GM21423 (cell line): Measurements from ENCODE around the gene POU2F1.

Experiments
- ATAC-seq: cut with Tn5 transposase; IDR thresholded peaks from one replicate; pipeline ENCODE4 v1.9.1; 2021; ENCODE audit warnings: mild to moderate bottlenecking, moderate library complexity; ENCODE audit not compliant: unreplicated experiment

The POU2F1 gene

GRCh38 chr1:167360120-167360519, 139.4 kb downstream of the POU2F1 start:
- no peak for ATAC-seq

- ATAC-seq: no peak
Measured at GRCh38 chr1:167362638-167363037, 142.0 kb downstream of the POU2F1 start.

- ATAC-seq: no peak
Measured at GRCh38 chr1:167364826-167365225, 144.1 kb downstream of the POU2F1 start.

GRCh38 chr1:167365360-167365759, 144.7 kb downstream of the POU2F1 start:
- no peak for ATAC-seq

DNA sequence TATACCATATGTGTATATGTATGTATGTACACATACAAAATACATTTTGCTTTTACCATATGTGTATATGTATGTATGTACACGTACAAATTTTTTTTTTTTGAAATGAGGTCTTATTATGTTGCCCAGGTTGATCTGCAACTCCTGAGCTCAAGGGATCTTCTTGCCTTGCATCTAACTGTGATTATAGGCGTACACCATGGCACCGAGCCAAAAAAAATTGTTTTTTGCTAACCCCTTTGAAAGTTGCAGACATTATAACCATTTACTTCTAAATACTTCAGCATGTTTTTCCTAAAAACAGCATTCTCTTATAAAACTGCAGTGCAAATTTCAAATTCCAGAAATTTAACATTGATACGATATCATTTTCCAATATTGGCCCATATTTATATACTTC, 147.0 kb downstream of the POU2F1 start:
- no peak for ATAC-seq

DNA sequence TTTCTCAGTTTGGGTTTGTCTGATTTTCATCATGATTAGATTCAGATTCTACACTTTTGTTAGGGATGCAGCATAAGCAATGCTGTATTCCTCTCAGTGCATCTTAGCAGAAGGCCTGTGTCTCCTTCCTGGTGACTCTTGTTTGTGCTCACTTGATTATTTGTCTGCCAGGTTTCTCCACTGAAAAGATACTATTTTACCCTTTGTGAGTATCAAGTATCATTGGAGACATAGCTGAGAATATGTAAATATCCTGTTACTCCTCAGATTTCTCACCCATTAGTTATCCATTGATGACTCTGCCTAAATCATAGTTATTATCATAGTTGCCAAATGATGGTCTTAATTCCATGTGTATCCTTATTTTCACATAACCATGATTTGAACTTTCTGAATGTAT, 148.5 kb downstream of the POU2F1 start:
- ATAC-seq: no peak

- ATAC-seq: no peak
Measured at GRCh38 chr1:167369933-167370332, 149.2 kb downstream of the POU2F1 start.

DNA sequence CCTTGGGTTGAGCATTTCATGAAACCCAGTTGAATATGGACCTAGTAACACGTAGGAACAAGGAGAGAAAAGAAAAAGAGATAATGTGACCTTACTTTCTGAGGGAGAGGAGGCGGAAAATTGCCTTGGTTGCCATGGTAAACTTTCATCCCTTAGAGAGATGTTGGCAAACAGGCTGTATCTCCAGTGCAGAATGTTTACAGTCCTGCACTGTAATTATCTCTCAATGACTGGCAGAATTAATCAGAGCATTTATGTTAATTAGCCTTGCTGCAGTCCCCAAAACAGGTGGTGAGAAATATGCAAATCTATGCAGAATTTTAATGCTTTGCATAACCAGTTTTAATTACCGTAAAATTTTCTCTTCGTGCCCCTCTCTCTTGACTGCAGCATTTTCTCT, 150.3 kb downstream of the POU2F1 start:
- no peak for ATAC-seq

DNA sequence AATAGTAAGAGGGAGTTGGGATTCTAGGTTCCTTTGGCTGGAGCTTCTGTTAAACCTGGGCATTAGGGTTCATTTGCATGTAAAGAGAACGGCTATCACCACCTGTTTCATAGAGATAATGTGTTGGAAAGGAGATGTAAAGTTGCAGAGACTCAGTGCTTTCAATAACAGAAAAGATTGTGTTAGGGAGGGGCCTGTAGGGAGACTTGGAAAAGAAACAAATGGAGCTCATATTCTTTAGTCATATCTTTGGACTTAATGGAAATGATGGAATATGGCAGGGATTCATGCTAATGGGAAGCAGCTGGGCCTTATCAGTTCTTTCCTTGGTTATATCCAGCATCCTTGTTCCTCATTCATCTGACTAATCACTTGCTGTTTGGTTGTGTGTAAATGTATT, 152.7 kb downstream of the POU2F1 start:
- ATAC-seq: no peak

DNA sequence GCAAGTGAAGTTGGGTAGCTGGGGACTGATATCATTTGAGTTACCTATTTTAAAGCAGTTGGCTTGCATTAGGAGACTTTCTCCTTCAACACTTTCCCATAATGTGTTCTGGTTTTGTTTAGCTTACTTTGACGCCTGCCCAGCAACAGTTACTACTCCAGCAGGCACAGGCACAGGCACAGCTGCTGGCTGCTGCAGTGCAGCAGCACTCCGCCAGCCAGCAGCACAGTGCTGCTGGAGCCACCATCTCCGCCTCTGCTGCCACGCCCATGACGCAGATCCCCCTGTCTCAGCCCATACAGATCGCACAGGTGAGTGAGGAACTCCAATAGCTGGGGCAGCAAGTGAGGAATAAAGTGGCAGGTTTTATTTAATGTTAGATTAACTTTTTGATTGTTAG, 153.3 kb downstream of the POU2F1 start:
- no peak for ATAC-seq

DNA sequence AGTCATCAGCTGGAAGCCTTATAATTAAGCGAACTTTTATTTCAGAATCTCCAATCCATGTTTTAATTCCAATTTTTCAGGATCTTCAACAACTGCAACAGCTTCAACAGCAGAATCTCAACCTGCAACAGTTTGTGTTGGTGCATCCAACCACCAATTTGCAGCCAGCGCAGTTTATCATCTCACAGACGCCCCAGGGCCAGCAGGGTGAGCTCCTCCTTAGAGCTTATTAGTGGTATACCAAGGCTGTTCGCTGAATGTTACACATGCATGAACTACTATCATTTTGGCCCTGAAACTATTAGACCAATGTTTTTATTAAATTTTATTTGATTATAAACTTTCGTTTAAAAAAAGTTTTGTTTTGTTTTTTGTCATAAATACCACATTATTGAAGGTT, 155.3 kb downstream of the POU2F1 start:
- ATAC-seq: no peak

DNA sequence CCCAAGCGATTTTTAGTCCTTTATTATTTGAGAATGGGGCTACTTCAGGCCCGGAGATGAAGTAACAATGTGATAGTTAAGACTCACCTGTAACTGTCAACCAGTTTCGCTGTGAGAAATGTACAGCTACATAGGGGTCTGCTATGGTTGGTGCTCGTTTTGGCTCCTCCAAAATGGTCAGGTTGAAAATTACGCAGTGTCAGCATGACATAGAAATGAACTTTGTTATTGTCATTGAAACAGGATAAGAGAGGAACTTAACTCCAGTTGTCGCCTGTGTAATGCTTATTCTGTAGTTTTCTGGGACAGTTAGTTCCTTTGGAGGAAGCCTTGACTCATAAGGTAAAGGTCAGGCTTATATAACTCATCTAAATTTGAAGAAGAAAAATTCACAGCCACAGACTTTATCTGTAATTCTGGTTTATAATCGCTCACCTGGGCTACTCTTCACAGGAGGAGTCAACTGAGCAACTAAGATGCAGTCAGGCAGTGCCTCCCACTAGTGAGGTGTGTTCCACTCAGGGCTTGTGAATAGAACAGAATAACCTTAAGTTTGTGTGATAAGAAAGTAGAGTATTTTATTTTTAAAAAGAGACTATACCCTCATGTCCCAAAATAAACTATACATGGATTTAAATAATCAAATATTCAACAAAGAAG, 166.7 kb downstream of the POU2F1 start:
- ATAC-seq: no peak

DNA sequence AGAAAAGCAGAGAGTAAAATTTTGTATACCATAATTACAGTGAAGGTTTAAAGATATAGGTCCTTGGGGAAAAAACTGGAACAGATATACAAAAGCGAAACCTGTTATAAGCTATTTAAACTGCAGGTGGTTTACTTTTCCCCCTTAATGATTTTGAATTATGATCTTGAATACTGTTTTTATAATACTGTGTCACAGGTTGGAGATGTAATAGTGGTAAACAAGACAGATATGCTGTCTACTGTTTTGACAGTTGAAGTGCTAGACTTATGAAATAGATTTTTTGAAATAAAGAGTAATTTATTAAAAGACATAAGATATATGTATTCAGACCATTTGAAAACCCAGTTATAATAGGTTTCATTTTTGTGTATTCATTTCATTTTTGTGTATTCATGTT, 168.3 kb downstream of the POU2F1 start:
- no peak for ATAC-seq

- no peak for ATAC-seq
Measured at GRCh38 chr1:167392200-167392696, 171.6 kb downstream of the POU2F1 start.

- no peak for ATAC-seq
Measured at GRCh38 chr1:167400359-167400953, 179.8 kb downstream of the POU2F1 start.

- ATAC-seq: peak; percentile 58
Measured at GRCh38 chr1:167401260-167401873, 180.7 kb downstream of the POU2F1 start.

DNA sequence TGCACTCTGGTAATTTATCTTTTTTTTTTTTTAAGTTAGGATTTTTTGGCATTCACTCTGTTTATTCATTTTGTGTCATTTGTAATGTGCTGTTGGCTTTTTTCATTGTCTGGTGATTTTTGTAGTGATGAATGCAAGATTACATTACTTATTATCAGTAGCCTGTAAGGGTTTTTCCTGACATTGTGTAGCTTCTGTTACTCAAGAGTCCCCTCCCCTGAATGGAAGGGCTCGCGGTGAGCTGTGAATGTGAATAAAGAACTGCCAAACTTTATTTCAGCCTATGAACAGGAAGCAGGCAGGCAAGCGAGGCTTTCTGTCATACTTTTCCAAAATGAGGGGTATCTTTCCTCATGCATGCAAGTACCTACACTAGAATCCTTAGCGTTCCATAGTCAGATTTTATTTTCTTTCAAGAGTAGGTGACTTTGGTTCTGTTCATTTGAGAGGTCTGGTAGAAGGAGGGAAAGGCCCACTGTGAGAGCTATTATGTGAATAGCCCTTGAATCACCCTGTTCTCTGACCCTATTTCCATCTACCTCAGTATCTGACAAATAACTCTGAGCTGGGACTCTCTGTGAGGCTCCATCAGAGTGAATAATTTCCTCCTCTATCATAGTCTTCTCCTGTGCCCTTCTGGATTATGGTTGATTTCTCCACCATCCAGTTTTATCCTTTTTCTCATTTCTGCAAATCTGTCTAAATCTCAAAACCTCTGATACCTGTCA, 183.6 kb downstream of the POU2F1 start:
- ATAC-seq: no peak

DNA sequence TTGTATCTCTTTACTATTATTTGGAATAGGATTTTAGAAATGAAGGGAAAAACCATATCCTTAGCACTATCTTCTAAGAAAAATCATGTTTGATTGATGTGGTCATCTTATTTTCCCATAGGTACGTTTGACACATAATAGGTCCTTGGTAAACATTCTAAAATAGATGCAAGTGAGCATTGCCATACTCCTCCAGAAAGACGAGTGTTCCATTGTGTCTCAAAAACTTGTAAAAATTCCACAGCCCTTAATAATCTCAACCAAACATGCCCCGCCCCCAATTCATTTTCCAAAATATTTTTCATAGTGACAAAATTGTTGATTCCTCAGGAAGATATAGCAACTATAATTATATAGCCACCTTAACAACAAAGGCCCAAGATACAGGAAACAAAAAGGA, 184.2 kb downstream of the POU2F1 start:
- no peak for ATAC-seq

DNA sequence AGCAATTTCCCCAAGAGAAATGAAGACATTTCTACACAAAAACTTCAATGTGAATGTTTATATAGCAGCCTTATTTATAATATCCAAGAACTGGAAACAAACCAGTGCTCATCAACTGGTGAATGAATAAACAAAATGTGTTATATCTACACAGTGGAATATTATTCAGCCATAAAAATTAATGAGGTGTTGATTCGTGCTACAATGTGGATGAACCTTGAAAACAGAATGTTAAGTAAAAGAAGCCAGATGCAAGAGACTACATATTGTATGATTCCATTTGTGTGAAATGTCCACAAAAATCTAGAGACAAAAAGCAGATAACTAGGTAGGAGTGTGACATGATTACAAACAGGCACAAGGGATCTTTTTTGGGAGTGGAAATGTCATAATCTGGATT, 187.7 kb downstream of the POU2F1 start:
- no peak for ATAC-seq

DNA sequence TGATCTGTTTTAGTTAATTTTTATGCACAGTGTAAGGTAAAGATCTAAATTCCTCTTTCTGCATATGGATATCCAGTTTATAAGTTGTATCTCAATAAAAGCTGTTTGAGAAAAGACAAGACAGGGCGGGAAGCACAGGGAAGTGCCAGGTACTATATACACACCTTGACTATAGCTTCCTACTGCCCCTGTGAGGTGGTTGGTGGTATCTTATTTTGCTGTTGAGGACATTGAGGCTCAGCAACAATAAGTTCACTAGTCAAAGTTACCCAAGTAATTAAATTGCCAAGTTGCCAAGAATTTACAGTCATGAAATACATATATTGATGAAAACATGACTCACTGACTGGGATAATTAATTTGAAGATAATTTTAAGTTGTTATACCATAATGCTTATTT, 188.5 kb downstream of the POU2F1 start:
- ATAC-seq: no peak

DNA sequence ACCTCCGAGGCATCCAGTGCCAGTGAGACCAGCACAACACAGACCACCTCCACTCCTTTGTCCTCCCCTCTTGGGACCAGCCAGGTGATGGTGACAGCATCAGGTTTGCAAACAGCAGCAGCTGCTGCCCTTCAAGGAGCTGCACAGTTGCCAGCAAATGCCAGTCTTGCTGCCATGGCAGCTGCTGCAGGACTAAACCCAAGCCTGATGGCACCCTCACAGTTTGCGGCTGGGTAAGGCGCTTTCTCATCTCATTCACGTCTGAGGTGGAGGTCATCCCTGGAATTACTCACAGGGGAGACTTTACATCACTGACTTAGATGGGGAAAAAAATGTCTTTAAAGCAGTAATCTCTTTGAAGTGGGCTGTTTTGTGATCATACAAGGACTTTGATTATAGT, 191.4 kb downstream of the POU2F1 start:
- no peak for ATAC-seq

DNA sequence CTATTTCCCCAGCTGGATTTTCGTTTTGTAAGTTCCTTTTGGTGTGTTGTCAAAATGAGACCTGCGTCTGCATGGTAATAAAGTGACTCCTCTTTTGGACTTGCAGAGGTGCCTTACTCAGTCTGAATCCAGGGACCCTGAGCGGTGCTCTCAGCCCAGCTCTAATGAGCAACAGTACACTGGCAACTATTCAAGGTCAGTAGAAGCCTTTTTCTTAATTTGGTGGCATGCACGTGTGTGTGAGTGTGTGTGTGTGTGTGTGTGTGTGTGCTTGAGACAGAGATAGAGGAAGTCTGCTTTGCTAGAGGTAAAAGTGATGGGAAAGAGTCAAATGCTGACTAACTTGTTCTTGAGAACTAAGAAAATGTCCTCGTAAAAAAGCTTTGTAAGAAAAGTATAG, 192.2 kb downstream of the POU2F1 start:
- no peak for ATAC-seq
